IPS DF 19.7 (cell line): Measurements from ENCODE around the gene SPEF1.
A peak's percentile ranks its signal among the peaks of the same experiment; 100 is the strongest.
"Not testable (repeated sequence)": the region's sequence is repeated elsewhere in the genome, so short reads cannot be mapped to it uniquely, and the experiment has no call there.

Source experiments
- DNase-seq: peaks from one replicate; pipeline ENCODE4 v3.0.0-alpha.2; 2013; ENCODE audit warnings: low read depth, low spot score

The SPEF1 gene

GRCh38 chr20:3781153-3781910, at the start of gene SPEF1:
TSS of gene SPEF1 (minus strand) at chr20:3781448. CDS start at chr20:3781287, 161 bp downstream.
- peak; percentile 88 for DNase-seq

GRCh38 chr20:3829891-3830290, 48.6 kb upstream of the SPEF1 start:
- DNase-seq: not testable (repeated sequence)

- no peak for DNase-seq
These were observed 47.5 kb upstream of the SPEF1 start for GRCh38 chr20:3828798-3829197.

GRCh38 chr20:3826420-3826819, 45.2 kb upstream of the SPEF1 start:
- no peak for DNase-seq

GRCh38 chr20:3825526-3825925, 44.3 kb upstream of the SPEF1 start:
- no peak for DNase-seq

GRCh38 chr20:3823881-3824280, 42.6 kb upstream of the SPEF1 start:
- DNase-seq: no peak

GRCh38 chr20:3821996-3822395, 40.7 kb upstream of the SPEF1 start:
- no peak for DNase-seq

- DNase-seq: no peak
These were observed 39.9 kb upstream of the SPEF1 start for GRCh38 chr20:3820901-3821727.

GRCh38 chr20:3820048-3820900, 39.0 kb upstream of the SPEF1 start, which contains the start of gene AP5S1:
TSS of gene AP5S1 (plus strand) at chr20:3820547. CDS start at chr20:3822118, 1,571 bp downstream.
- DNase-seq: peak; percentile 92

DNA sequence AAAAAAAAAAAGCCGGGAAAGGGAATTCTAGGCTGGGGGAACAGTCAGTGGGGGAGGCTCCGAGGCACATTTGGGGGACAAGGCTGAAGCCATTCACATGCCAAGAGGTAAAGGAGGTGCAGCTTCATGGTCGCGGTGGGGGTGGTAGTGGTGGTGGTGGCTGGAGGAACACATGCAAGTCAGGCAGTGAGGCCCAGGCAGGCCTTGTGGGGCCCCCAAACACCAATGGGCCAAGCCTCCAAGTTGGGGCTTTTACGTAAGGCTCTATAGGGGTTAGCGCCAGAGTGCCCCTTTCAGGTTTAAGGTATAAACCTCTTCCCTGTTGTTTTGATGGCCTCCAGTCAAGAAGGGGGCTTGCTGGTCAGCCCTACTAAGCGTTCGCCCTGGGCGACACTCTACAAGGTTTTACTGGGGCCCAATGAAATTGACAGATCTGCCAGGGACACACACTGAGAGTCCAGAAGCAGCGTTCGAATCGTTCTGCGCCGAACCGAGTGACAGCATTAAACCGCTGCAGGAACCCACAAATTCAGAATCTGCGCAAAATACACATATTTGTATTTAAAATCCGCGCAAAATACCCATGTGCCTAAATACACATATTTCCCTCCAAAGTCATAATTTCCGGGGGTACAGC, 38.3 kb upstream of the SPEF1 start:
- DNase-seq: no peak

GRCh38 chr20:3818155-3819151, 37.2 kb upstream of the SPEF1 start:
- DNase-seq: peak; percentile 60

GRCh38 chr20:3815703-3816315, 34.6 kb upstream of the SPEF1 start:
- no peak for DNase-seq

- DNase-seq: no peak
These were observed 33.8 kb upstream of the SPEF1 start for GRCh38 chr20:3814928-3815495.

DNA sequence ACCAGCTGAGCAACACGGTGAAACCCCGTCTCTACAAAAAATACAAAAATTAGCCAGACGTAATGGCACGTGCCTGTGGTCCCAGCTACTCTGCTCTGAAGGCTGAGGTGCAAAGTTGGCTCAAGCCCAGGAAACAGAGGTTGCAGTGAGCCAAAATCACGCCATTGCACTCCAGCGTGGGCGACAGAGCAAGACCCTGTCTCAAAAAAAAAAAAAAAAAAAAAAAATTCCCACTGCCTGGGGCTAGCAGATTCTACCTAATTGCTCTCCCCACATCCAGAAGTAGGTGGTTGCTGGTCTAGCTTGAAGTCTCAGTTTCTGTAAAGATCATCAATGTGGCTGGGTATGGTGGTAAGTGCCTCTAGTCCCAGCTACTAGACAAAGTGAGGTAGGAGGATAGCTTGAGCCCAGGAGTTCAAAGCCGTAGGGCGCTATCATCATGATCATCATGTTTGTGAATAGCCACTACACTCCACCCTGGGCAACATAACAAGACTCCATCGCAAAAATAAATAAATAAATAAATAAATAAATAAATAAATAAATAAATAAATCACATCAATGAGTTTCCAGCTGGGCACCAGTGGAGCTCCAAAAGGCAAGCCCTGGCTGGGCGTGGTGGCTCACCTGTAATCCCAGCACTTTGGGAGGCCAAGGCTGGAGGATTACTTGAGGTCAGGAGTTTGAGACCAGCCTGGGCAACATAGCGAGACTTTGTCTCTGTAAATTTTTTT, 32.8 kb upstream of the SPEF1 start:
- no peak for DNase-seq

DNA sequence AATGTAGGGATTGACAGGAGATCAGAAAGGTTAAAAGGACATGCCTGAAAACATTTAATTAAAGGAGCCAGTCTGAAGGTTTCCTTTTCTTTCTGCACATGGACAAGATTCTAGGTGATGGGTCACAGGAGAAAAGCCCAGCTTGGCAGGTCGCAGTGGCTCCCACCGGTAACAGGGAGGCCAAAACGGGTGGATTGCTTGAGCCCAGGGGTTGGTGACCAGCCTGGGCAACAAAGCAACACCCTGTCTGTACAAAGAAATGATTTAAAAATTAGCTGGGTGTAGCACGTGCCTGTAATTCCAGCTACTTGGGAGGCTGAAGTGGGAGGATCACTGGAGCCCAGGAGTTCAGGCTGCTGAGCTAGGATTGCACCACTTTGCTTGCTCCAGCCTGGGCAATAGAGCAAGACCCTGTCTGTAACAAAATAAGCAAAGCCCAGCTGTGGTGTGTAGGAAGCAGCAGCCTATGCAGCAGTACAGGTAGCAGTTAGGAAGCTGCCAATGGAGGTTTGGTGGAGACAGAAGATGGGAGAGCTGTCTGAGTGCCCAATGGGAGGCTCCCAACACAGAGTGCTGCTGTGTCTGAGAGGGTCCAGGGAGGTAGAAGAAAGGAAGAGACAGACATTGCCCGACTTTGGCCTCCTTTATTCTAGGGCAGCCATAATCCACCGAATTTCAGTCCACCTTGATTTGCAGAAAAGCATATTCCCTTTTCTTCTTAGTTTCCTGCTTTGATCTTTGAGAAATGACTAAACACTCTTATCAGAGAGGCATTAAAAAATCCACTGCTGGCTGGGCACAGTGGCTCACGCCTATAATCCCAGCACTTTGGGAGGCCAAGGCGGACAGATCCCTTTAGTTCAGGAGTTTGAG, 32.0 kb upstream of the SPEF1 start:
- no peak for DNase-seq

DNA sequence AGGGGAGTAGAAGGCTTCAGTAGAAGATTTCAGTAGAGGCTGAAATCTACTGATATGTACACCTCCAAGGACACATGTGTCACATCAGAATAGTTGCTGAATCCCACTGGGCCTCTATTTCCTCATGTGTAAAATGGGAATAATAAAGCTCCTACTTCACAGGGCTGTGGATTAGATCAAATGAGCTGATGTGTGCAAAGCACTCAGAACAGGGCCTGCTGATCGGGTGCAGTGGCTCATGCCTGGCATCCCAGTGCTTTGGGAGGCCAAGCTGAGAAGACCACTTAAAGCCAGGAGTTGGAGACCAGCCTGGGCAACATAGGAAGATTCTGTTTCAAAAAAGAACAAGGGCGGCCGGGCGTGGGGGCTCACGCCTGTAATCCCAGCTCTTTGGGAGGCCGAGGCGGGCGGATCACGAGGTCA, 31.0 kb upstream of the SPEF1 start:
- no peak for DNase-seq

DNA sequence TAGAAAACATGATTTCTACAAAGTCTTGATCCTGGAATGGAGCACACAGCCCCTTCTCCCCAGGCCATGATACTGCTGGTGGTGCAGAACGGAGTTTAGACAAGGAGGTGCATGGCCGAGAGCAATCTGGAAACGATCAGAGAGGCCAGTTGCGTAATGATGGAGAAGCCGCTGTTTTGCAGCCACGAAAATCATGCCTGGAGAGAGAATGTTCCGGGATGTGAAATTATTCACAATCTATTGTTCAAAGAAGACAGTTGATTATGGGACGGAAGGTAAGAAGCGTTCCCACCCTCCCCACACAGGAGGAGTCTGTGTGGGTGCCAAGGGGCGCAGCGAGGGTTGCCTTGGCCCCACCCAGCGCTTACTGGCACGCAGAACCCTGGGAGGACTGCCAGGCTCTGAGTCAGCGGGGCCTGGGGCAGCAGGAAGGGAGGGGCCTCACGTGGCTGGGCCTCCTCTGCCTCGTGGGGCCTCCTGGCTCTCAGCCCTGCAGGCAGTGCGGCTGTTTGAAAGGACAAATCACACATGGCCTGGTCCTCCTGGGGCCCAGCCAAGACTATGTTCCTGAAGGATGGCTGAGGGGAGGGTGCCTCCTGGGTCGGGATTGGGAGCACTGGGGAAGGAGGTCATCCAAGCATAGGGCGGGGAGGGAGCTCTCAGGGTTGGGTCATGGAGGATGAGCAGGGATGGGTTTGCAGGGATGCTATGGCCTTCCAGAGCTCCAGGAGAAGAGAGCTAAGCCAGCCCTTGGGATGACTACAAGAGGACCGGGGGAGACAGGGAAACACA, 30.4 kb upstream of the SPEF1 start:
- no peak for DNase-seq
